Measurements from ENCODE around the gene RAPGEF2. TPM values are rescaled to one million over a fixed set of nuclear protein-coding genes. Genes with fewer than 3 reads are reported as not detected.

RAPGEF2 gene
- polyA plus RNA-seq, 1 donor (not counting 4 experiments of a cell fraction or from before 2014, with no cell fraction given) = 23.8 TPM

- Histone ChIP-seq H3K27ac (ENCODE audit: control insufficient read depth, insufficient read depth, low read length) (no peak overlapping the region), H3K9ac (ENCODE audit: control insufficient read depth, extremely low read depth, insufficient read depth, low read length) (no peak overlapping the region), H3K4me2 (ENCODE audit: control insufficient read depth, extremely low read depth, insufficient read depth, low read depth, low read length) (no peak overlapping the region), H2AFZ (ENCODE audit: control insufficient read depth, low read length) (no peak overlapping the region), H3K79me2 (ENCODE audit: control insufficient read depth, insufficient read depth, low read length) (peaks cover 13% of the 10 kb centered on the region), H3K36me3 (ENCODE audit: control insufficient read depth in 2 of 2, extremely low read depth in 1 of 2, insufficient read depth in 2 of 2, low read length in 2 of 2) (no peaks in the 10 kb centered on the region), H3K4me3 (ENCODE audit: control insufficient read depth in 2 of 3, extremely low read depth in 1 of 3, insufficient read depth in 2 of 3, low read depth in 1 of 3, low read length in 3 of 3) (no peak overlapping the region), H3K4me1 (ENCODE audit: control insufficient read depth, extremely low read depth, insufficient read depth, low read length) (no peaks in the 10 kb centered on the region), H3K9me1 (ENCODE audit: control insufficient read depth, extremely low read depth, insufficient read depth, low read length) (no peaks in the 10 kb centered on the region), H3K9me3 (ENCODE audit: control insufficient read depth, low read depth, low read length) (no peaks in the 10 kb centered on the region), H4K20me1 (ENCODE audit: control insufficient read depth, extremely low read depth, insufficient read depth, low read length) (no peaks in the 10 kb centered on the region), H3K27me3 (ENCODE audit: control insufficient read depth, extremely low read depth, insufficient read depth, low read length) (no peaks in the 10 kb centered on the region)
- TF ChIP-seq EZH2 (IDR thresholded peaks at IDR 0.05; ENCODE audit: low read length) = no peak
- TF ChIP-seq CTCF (optimal IDR thresholded peaks at IDR 0.05 in 1 of 3, IDR thresholded peaks at IDR 0.05 in 1 of 3, conservative IDR thresholded peaks at IDR 0.05 in 1 of 3; ENCODE audit: extremely low read depth in 1 of 3, insufficient read depth in 2 of 3, low read length in 3 of 3) = no peak
- dilution Hi-C loops (cut with MboI; ENCODE audit: extremely low pct_ligation_motif_present, low sequenced_read_pairs) = no loop called here
- DNase-seq (ENCODE audit: low read depth, low spot score) (no peak), FAIRE-seq (no peak)
Observed at GRCh38 chr4:159216834-159217233, 114.0 kb downstream of the RAPGEF2 start.

GRCh38 chr4:159219862-159220261, 117.0 kb downstream of the RAPGEF2 start:
- H3K36me3 ChIP-seq (ENCODE audit: control insufficient read depth in 2 of 2, extremely low read depth in 1 of 2, insufficient read depth in 2 of 2, low read length in 2 of 2) = no peaks in the 10 kb centered on the region
- H4K20me1 ChIP-seq (ENCODE audit: control insufficient read depth, extremely low read depth, insufficient read depth, low read length) = no peaks in the 10 kb centered on the region
- FAIRE-seq = no peak
- dilution Hi-C loops (cut with MboI; ENCODE audit: extremely low pct_ligation_motif_present, low sequenced_read_pairs) = no loop called here
- no peaks in the 10 kb centered on the region for H3K9me1 ChIP-seq (ENCODE audit: control insufficient read depth, extremely low read depth, insufficient read depth, low read length)
- H3K79me2 ChIP-seq (ENCODE audit: control insufficient read depth, insufficient read depth, low read length) = peaks cover 22% of the 10 kb centered on the region
- H3K4me2 ChIP-seq (ENCODE audit: control insufficient read depth, extremely low read depth, insufficient read depth, low read depth, low read length) = no peak overlapping the region
- no peak overlapping the region for H3K4me3 ChIP-seq (ENCODE audit: control insufficient read depth in 2 of 3, extremely low read depth in 1 of 3, insufficient read depth in 2 of 3, low read depth in 1 of 3, low read length in 3 of 3)
- H3K4me1 ChIP-seq (ENCODE audit: control insufficient read depth, extremely low read depth, insufficient read depth, low read length) = no peaks in the 10 kb centered on the region
- no peak overlapping the region for H3K27ac ChIP-seq (ENCODE audit: control insufficient read depth, insufficient read depth, low read length)
- no peaks in the 10 kb centered on the region for H3K9me3 ChIP-seq (ENCODE audit: control insufficient read depth, low read depth, low read length)
- no peak for DNase-seq (ENCODE audit: low read depth, low spot score)
- TF ChIP-seq CTCF (optimal IDR thresholded peaks at IDR 0.05 in 1 of 3, IDR thresholded peaks at IDR 0.05 in 1 of 3, conservative IDR thresholded peaks at IDR 0.05 in 1 of 3; ENCODE audit: extremely low read depth in 1 of 3, insufficient read depth in 2 of 3, low read length in 3 of 3) = no peak
- TF ChIP-seq EZH2 (IDR thresholded peaks at IDR 0.05; ENCODE audit: low read length) = no peak
- no peaks in the 10 kb centered on the region for H3K27me3 ChIP-seq (ENCODE audit: control insufficient read depth, extremely low read depth, insufficient read depth, low read length)
- H2AFZ ChIP-seq (ENCODE audit: control insufficient read depth, low read length) = no peak overlapping the region
- no peak overlapping the region for H3K9ac ChIP-seq (ENCODE audit: control insufficient read depth, extremely low read depth, insufficient read depth, low read length)

All from keratinocyte (primary cell).